Stimulated activated CD8-positive, alpha-beta memory T cell treated with anti-CD3 and anti-CD28 coated beads, Interleukin-15, amount 100 ng/mL, for 24 hours (primary cell): ENCODE measurements around the gene MLYCD.

Source experiments
- DNase-seq: peaks from one replicate; pipeline ENCODE4 v3.0.0-alpha.2; 2020; ENCODE audit warnings: low read depth

MLYCD gene

DNA sequence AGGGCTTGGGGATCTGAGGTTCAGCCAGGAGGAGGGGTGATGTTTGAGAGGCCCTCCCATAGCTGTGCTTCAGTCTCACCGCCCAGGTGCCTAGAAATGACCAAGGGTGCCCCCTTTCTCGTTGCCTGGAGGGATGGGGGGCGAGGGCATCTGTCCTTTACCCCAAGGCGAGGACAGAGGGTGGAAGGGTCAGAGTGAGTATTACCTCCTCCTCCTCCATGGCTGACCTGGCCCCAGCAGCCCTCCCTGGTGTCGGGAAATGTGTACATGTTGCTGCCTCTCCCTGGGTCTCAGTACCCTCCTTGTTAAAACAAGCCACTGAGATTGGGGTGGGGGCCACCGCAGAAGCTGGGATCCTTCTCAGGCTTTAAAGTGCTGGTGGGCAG is 71.5 kb downstream of the MLYCD start:
- DNase-seq = no peak

GRCh38 chr16:83971165-83972130 is 72.5 kb downstream of the MLYCD start:
- DNase-seq = no peak

- DNase-seq = no peak
Measured at GRCh38 chr16:83972256-83973008, 73.5 kb downstream of the MLYCD start.

DNA sequence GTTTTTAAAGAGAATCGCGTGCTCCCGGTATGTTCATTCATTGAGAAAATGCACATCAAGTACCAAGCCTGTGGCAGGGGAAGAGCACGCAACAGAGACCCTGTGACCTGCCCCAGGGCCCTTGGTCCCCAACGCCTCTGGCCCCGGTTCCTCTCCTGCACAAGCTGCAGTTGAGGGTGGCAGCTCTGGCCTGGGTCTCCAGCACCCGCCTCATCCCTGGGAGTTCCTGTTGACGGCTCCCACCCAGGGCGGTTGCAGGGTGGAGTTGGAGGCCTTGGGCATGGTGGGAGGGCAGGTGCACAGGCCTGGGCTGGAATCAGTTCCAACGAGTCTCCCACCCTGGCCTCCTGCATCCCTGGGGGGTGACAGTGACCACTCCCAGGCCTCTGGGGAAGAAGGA is 74.2 kb downstream of the MLYCD start:
- DNase-seq = no peak

DNA sequence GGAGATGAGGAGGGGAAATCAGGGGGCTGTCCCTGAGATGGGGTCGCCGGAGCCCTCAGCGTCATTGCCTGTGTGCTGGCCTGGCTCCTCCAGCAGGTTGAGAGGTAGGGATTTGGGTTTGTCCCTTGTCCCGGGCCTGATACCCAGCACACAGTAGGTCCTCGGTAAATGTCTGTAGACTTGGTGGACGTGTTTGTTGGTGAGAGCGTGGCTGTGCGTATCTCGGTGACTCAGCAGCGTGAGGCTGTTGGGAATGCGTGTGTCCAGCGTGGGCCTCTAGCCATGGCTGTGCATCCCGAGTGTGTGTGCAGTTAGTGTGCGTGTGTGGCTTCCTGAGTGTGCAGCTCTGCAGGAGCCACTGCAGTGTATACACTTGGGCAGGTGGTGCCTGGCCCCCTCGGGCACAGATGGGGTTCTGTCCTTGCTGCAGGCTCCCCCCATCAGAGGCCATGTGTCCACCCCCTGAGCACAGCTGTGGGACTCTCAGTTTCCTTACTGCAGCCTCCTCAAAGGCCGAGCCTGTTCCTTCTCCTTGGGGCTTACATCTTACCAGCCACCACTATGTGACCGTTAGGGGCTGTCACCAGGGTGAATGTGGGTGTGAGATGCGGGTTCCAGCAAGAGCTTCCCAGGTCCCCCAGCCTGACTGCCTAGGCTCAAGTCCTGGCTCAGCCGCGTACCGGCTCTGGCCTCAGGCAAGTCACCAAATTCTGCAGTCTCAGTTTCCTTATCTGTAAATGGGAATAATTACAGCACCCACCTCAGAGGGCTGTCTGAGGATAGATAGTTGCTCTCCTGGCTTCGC is 74.9 kb downstream of the MLYCD start:
- no peak for DNase-seq

GRCh38 chr16:83974475-83974874 is 75.6 kb downstream of the MLYCD start:
- no peak for DNase-seq

DNA sequence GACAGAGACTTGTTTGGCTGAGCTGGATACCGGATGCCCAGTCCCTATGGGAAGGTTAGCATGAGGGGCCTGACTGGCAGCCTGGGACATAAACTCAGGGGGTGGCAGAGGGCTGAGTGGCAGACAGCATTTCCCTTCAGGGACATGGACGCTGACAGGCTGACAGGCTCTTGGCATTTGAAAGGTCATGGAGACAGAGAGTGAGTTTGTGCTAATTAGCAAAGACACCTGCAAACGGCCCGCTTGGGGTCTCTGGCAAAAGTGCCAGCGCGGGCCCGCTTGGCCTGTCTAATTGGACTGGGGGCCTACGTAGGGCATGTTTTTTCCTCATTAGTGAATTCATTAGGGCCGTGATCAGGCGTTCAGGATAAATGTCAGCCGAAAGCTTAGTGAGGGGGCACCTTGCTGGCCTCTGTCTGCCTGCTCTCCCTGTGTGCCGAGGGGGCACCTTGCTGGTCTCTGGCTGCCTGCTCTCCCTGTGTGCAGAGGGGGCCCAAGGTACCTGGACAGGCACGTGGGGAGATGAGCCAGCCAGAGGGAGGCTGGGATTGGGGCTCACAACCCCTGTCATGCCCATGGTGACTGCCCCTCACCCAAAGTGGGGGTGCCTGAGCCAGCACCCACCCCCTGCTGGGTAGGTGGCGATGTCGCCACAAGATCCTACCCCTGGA is 76.8 kb downstream of the MLYCD start:
- no peak for DNase-seq
